IMR-90 (cell line): ENCODE data around the gene PLD1. TPM values are rescaled to one million over a fixed set of nuclear protein-coding genes. Genes with fewer than 3 reads are reported as not detected.

Source experiments
- ATAC-seq: fragments of 200-7000 bp; cut with Tn5 transposase; 2 replicates; pipeline ENCODE4 v1.9.1; 2020; ENCODE audit warnings: low read depth, mild to moderate bottlenecking, moderate library complexity
- BruUV-seq: library from RNA; stranded (reverse); fragments of 400-500 nt; replicated peaks from 2 replicates; lab custom pipeline; 2021; lab: Mats Ljungman, UMichigan
- CTCF ChIA-PET: fragments of 300-600 bp; formaldehyde crosslinking; extraction: SDS; loops from one replicate; lab custom pipeline; 2021; ENCODE audit warnings: antibody characterized with exemption; lab: Yijun Ruan, JAX
- POLR2A ChIA-PET: fragments of 300-600 bp; sonication (Branson Sonifier 250); formaldehyde crosslinking; loops from one replicate; lab custom pipeline; 2022; ENCODE audit warnings: antibody characterized with exemption; ENCODE audit not compliant: unreplicated experiment; lab: Charles Lee
- DNase-seq: peaks from one replicate; pipeline ENCODE4 v3.0.0; 2013
- H2AFZ ChIP-seq: replicated peaks from 2 replicates; pipeline ENCODE3; 2013; ENCODE audit warnings: low read length, mild to moderate bottlenecking; ENCODE audit not compliant: poor library complexity
- H2AK5ac ChIP-seq: 2 replicates; pipeline ENCODE4 v1.6.1; 2013; ENCODE audit warnings: low read depth, low read length, inconsistent platforms
- H2AK9ac ChIP-seq: replicated peaks from 2 replicates; pipeline ENCODE3; 2013; ENCODE audit warnings: mild to moderate bottlenecking, low read depth, low read length, moderate library complexity; ENCODE audit not compliant: poor library complexity
- H2BK120ac ChIP-seq: 2 replicates; pipeline ENCODE4 v1.6.1; 2013; ENCODE audit warnings: low read depth, low read length, inconsistent platforms
- H2BK15ac ChIP-seq: 3 replicates; pipeline ENCODE4 v1.6.1; 2013; ENCODE audit warnings: low read depth, low read length, inconsistent platforms
- H2BK20ac ChIP-seq: 2 replicates; pipeline ENCODE4 v1.6.1; 2013; ENCODE audit warnings: low read depth, mild to moderate bottlenecking, inconsistent platforms, low read length, moderate library complexity
- H2BK5ac ChIP-seq: 2 replicates; pipeline ENCODE4 v1.6.1; 2013; ENCODE audit warnings: mild to moderate bottlenecking, low read depth, low read length, inconsistent platforms; ENCODE audit not compliant: poor library complexity, severe bottlenecking
- H3K14ac ChIP-seq: replicated peaks from 2 replicates; pipeline ENCODE4 v1.6.1; 2013; ENCODE audit warnings: low read depth, low read length, inconsistent platforms
- H3K18ac ChIP-seq: 2 replicates; pipeline ENCODE4 v1.6.1; 2013; ENCODE audit warnings: low read depth, low read length, control low read depth
- H3K23ac ChIP-seq: 2 replicates; pipeline ENCODE4 v1.6.1; 2013; ENCODE audit warnings: low read depth, low read length, inconsistent platforms
- H3K27ac ChIP-seq: 2 replicates; pipeline ENCODE4 v1.5.1; 2013; ENCODE audit warnings: mild to moderate bottlenecking, control low read depth, low read length; ENCODE audit not compliant: insufficient read depth
- H3K27me3 ChIP-seq: 2 replicates; pipeline ENCODE4 v1.6.1; 2013; ENCODE audit warnings: low read length; ENCODE audit not compliant: control insufficient read depth, insufficient read depth
- H3K36me3 ChIP-seq: 2 replicates; pipeline ENCODE4 v1.6.1; 2013; ENCODE audit warnings: low read length, mixed read lengths; ENCODE audit not compliant: control insufficient read depth, insufficient read depth
- H3K4ac ChIP-seq: 2 replicates; pipeline ENCODE4 v1.6.1; 2013; ENCODE audit warnings: low read depth, low read length, inconsistent platforms
- H3K4me1 ChIP-seq: 2 replicates; pipeline ENCODE4 v1.6.1; 2013; ENCODE audit warnings: low read length, mixed read lengths; ENCODE audit not compliant: control insufficient read depth, insufficient read depth
- H3K4me2 ChIP-seq: 2 replicates; pipeline ENCODE4 v1.6.1; 2013; ENCODE audit warnings: low read depth, mild to moderate bottlenecking, control low read depth, low read length, moderate library complexity
- H3K4me3 ChIP-seq: 2 replicates; pipeline ENCODE4 v1.5.1; 2013; ENCODE audit warnings: low read depth, mild to moderate bottlenecking, control low read depth, low read length, moderate library complexity; ENCODE audit not compliant: insufficient read depth
- H3K56ac ChIP-seq: 2 replicates; pipeline ENCODE4 v1.6.1; 2013; ENCODE audit warnings: low read length, inconsistent platforms; ENCODE audit not compliant: insufficient read depth; ENCODE audit errors: extremely low read depth
- H3K79me1 ChIP-seq, 2 experiments: 2 replicates each; pipeline ENCODE4 v1.6.1; 2013; ENCODE audit warnings: low read length in 2 of 2, inconsistent platforms in 1 of 2, low read depth in 1 of 2
- H3K9ac ChIP-seq: 2 replicates; pipeline ENCODE4 v1.6.1; 2013; ENCODE audit warnings: low read depth, low read length, control low read depth
- H3K9me1 ChIP-seq: 2 replicates; pipeline ENCODE4 v1.6.1; 2013; ENCODE audit warnings: low read length, inconsistent platforms; ENCODE audit not compliant: insufficient read depth
- H3K9me3 ChIP-seq: 2 replicates; pipeline ENCODE4 v1.6.1; 2013; ENCODE audit warnings: low read length; ENCODE audit not compliant: control insufficient read depth, insufficient read depth
- H4K20me1 ChIP-seq: 2 replicates; pipeline ENCODE4 v1.6.1; 2013; ENCODE audit warnings: low read length, inconsistent platforms; ENCODE audit not compliant: insufficient read depth
- H4K5ac ChIP-seq: 2 replicates; pipeline ENCODE4 v1.6.1; 2013; ENCODE audit warnings: mild to moderate bottlenecking, low read depth, low read length, control low read depth
- H4K8ac ChIP-seq, 2 experiments: 2 replicates each; pipeline ENCODE4 v1.6.1; 2013; ENCODE audit warnings: low read depth in 2 of 2, low read length in 2 of 2, control low read depth in 1 of 2, inconsistent platforms in 1 of 2
- H4K91ac ChIP-seq: 2 replicates; pipeline ENCODE4 v1.6.1; 2013; ENCODE audit warnings: low read depth, low read length, inconsistent platforms; ENCODE audit not compliant: insufficient read depth
- CEBPB ChIP-seq: IDR thresholded peaks from 2 replicates; pipeline ENCODE4 v1.6.1; 2012; ENCODE audit warnings: low read depth, low read length, improper control_type of control experiment
- FOS ChIP-seq: fragments of 150-350 bp; IDR thresholded peaks from 2 replicates; pipeline ENCODE4 v1.6.1; 2016; ENCODE audit warnings: low read depth, low read length
- MAFK ChIP-seq: IDR thresholded peaks from 2 replicates; pipeline ENCODE4 v1.6.1; 2012; ENCODE audit warnings: low read depth, low read length, improper control_type of control experiment
- POLR2A ChIP-seq: IDR thresholded peaks from 2 replicates; pipeline ENCODE4 v1.6.1; 2012; ENCODE audit warnings: mild to moderate bottlenecking, low read depth, low read length
- RAD21 ChIP-seq: IDR thresholded peaks from 2 replicates; pipeline ENCODE4 v1.6.1; 2012; ENCODE audit warnings: low read length, improper control_type of control experiment
- WGBS, 2 experiments: methylation state at CpG; one replicate each; pipeline versions ENCODE4 v1.1.5 to v1.1.7; 2013; ENCODE audit warnings: missing lambda C conversion rate in 2 of 2; ENCODE audit not compliant: insufficient read length in 1 of 2; ENCODE audit errors: extremely low coverage in 2 of 2; 5-methylcytosine and 5-hydroxymethylcytosine counted together
- dilution Hi-C: fragments of 300-500 bp; cut with HindIII; formaldehyde crosslinking; loops from one replicate; pipeline ENCODE4 v1.14.3; 2018; ENCODE audit warnings: low sequenced_read_pairs; ENCODE audit not compliant: unreplicated experiment
- in situ Hi-C: fragments of 300-500 bp; cut with MboI; formaldehyde crosslinking; loops from 3 replicates; pipeline ENCODE4 v1.14.3; 2019; ENCODE audit warnings: low sequenced_read_pairs, inconsistent platforms, mixed read lengths
- intact Hi-C: fragments of 100-400 bp; cut with micrococcal nuclease; formaldehyde crosslinking; loops from 2 replicates; pipeline ENCODE4 v1.10.0; 2022
- polyA plus RNA-seq, 3 experiments: library from polyadenylated mRNA; depleted of rRNA; stranded (reverse); fragments of >200 nt; gene quantifications; 2 replicates each; pipeline ENCODE4 v1.2.3, GENCODE V29; 2012; ENCODE audit warnings: low replicate concordance in 1 of 3
- total RNA-seq: library from RNA; depleted of rRNA; stranded (reverse); fragments of >200 nt; gene quantifications from 2 replicates; pipeline ENCODE4 v1.2.3, GENCODE V29; 2012

The PLD1 gene
- total and polyA plus RNA-seq, 2 of the 4 experiments (the other 2 are of a cell fraction), result 3.3 to 9.7 TPM

- H3K14ac ChIP-seq, result no peak overlapping the region
- DNase-seq (no peak), ATAC-seq (no peak)
- H3K4me3 ChIP-seq, result no peak overlapping the region
- TF ChIP-seq RAD21, result no peak
- peak; percentile 74 for TF ChIP-seq CEBPB
- TF ChIP-seq MAFK, result no peak
- no peak for TF ChIP-seq FOS
- no peak for TF ChIP-seq POLR2A
- H4K91ac ChIP-seq, result no peak overlapping the region
- no peaks in the 10 kb centered on the region for H3K79me1 ChIP-seq
- no peak overlapping the region for H3K23ac ChIP-seq
- H2BK15ac ChIP-seq, result no peak overlapping the region
- peaks cover 4% of the 10 kb centered on the region for H3K36me3 ChIP-seq
- ChIA-PET POLR2A (no interaction called here), CTCF (interaction anchor here (0.8 kb wide), 1 partner anchor 16 kb away, joined by 4 read pairs; no protein-coding TSS in a partner anchor)
- H2AK5ac ChIP-seq, result no peak overlapping the region
- no peak overlapping the region for H4K8ac ChIP-seq
- no peak overlapping the region for H2AFZ ChIP-seq
- in situ Hi-C loops, result no loop called here
- no peaks in the 10 kb centered on the region for H3K27me3 ChIP-seq
- no peak overlapping the region for H3K56ac ChIP-seq
- H3K9me1 ChIP-seq, result no peaks in the 10 kb centered on the region
- WGBS, 2 experiments, result 100% methylated on average over 1 of the region's 4 CpGs; no CpG with 5 or more reads in 1 of the 2 experiments
- H2AK9ac ChIP-seq, result no peak overlapping the region
- no peak overlapping the region for H3K9ac ChIP-seq
- H3K18ac ChIP-seq, result no peak overlapping the region
- no peaks in the 10 kb centered on the region for H3K9me3 ChIP-seq
- H2BK120ac ChIP-seq, result no peak overlapping the region
- no peak overlapping the region for H2BK5ac ChIP-seq
- H4K20me1 ChIP-seq, result no peaks in the 10 kb centered on the region
- dilution Hi-C loops, result no loop called here
- H3K4ac ChIP-seq, result no peak overlapping the region
- intact Hi-C loops, result no loop called here
- no peak overlapping the region for H3K27ac ChIP-seq
- H3K4me1 ChIP-seq, result no peaks in the 10 kb centered on the region
- BruUV-seq, result no TSS peak
- no peak overlapping the region for H4K5ac ChIP-seq
- H3K4me2 ChIP-seq, result no peak overlapping the region
- H2BK20ac ChIP-seq, result no peak overlapping the region
Observed at GRCh38 chr3:171602072-171602471, 208.2 kb downstream of the PLD1 start.
